Pons (tissue), 1 donor: ENCODE results near the gene PYM1.
"Not testable (repeated sequence)": the region's sequence is repeated elsewhere in the genome, so short reads cannot be mapped to it uniquely, and the experiment has no call there.

Source experiments
- DNase-seq: peaks from one replicate; pipeline ENCODE4 v3.0.0-alpha.2; 2016; ENCODE audit warnings: low spot score

The PYM1 gene

GRCh38 chr12:55908726-55909512, 18.8 kb downstream of the PYM1 start:
- peak; percentile 15 for DNase-seq

- DNase-seq: no peak
Observed at GRCh38 chr12:55906056-55906455, 21.6 kb downstream of the PYM1 start.

- DNase-seq: no peak
Observed at GRCh38 chr12:55901881-55902490, 25.7 kb downstream of the PYM1 start.

- no peak for DNase-seq
Observed at GRCh38 chr12:55899082-55899481, 28.6 kb downstream of the PYM1 start.

GRCh38 chr12:55893723-55894122, 34.0 kb downstream of the PYM1 start:
- DNase-seq: no peak

- DNase-seq: no peak
Observed at GRCh38 chr12:55891310-55891709, 36.4 kb downstream of the PYM1 start.

GRCh38 chr12:55885113-55885512, 42.6 kb downstream of the PYM1 start:
- no peak for DNase-seq

- DNase-seq: no peak
Observed at GRCh38 chr12:55877824-55878223, 49.9 kb downstream of the PYM1 start.

GRCh38 chr12:55875704-55876467, 51.8 kb downstream of the PYM1 start:
- DNase-seq: no peak

- no peak for DNase-seq
Observed at GRCh38 chr12:55874443-55874842, 53.3 kb downstream of the PYM1 start.

GRCh38 chr12:55866454-55867004, 61.2 kb downstream of the PYM1 start:
- DNase-seq: not testable (repeated sequence)

GRCh38 chr12:55865327-55865726, 62.4 kb downstream of the PYM1 start:
- no peak for DNase-seq

GRCh38 chr12:55862931-55863330, 64.8 kb downstream of the PYM1 start:
- DNase-seq: not testable (repeated sequence)

- DNase-seq: no peak
Observed at GRCh38 chr12:55862286-55862685, 65.4 kb downstream of the PYM1 start.

GRCh38 chr12:55861871-55862270, 65.8 kb downstream of the PYM1 start:
- no peak for DNase-seq

- no peak for DNase-seq
Observed at GRCh38 chr12:55861396-55861795, 66.3 kb downstream of the PYM1 start.

- DNase-seq: no peak
Observed at GRCh38 chr12:55852740-55853139, 75.0 kb downstream of the PYM1 start.
